B cell (primary cell): ENCODE results near the gene NINJ2.

Experiments used
- EZH2 ChIP-seq: IDR thresholded peaks from 2 replicates; pipeline ENCODE4 v1.6.1; 2012; ENCODE audit warnings: borderline replicate concordance, low read depth, mild to moderate bottlenecking, moderate library complexity, low read length; ENCODE audit not compliant: insufficient read depth, poor library complexity, severe bottlenecking
- TF ChIP-seq, protein P1 (sequence below): fragments of 200-600 bp; IDR thresholded peaks from one replicate; pipeline ENCODE4 v1.8.0; 2022; ENCODE audit warnings: antibody characterized with exemption, mild to moderate bottlenecking

DNA sequence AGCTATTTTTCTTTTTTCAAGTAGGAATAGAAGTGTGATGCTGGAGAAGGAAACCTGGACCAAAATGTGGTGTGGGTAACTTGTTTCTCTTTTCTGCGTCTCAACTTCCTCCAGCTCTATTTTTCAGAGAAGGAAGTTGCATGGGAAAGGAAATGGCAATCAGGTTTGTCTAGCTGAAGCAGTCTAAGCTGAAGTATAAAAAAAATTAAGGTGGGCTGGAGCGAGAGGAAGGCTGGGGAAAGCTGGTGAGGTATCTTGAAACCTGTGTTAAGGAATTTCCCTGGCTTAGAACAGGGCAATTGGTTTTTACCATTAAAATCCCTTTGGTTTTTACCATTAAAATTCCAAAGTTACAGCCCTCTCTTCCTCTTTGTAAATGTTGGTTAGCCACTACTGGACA, 34.2 kb upstream of the NINJ2 start:
- TF ChIP-seq, protein P1, sequence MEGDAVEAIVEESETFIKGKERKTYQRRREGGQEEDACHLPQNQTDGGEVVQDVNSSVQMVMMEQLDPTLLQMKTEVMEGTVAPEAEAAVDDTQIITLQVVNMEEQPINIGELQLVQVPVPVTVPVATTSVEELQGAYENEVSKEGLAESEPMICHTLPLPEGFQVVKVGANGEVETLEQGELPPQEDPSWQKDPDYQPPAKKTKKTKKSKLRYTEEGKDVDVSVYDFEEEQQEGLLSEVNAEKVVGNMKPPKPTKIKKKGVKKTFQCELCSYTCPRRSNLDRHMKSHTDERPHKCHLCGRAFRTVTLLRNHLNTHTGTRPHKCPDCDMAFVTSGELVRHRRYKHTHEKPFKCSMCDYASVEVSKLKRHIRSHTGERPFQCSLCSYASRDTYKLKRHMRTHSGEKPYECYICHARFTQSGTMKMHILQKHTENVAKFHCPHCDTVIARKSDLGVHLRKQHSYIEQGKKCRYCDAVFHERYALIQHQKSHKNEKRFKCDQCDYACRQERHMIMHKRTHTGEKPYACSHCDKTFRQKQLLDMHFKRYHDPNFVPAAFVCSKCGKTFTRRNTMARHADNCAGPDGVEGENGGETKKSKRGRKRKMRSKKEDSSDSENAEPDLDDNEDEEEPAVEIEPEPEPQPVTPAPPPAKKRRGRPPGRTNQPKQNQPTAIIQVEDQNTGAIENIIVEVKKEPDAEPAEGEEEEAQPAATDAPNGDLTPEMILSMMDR: no peak
- TF ChIP-seq EZH2: no peak
